ENCODE measurements around the gene GALNT15. TPM values are rescaled to one million over a fixed set of nuclear protein-coding genes. Genes with fewer than 3 reads are reported as not detected.

Gene GALNT15
- total and polyA plus RNA-seq, 2 donors (not counting 1 experiment from before 2014, with no cell fraction given), result 10.7 to 37.7 TPM

GRCh38 chr3:16203671-16204629, 29.5 kb downstream of the GALNT15 start:
- H2AFZ ChIP-seq (ENCODE audit: low read length), result no peak overlapping the region
- H3K4me2 ChIP-seq (ENCODE audit: extremely low read depth, insufficient read depth, low read length), result no peak overlapping the region
- H4K20me1 ChIP-seq (ENCODE audit: control insufficient read depth, extremely low read depth, insufficient read depth, low read length), result no peaks in the 10 kb centered on the region
- H3K9me3 ChIP-seq (ENCODE audit: control insufficient read depth, insufficient read depth, low read depth, low read length), result no peaks in the 10 kb centered on the region
- H3K27ac ChIP-seq (ENCODE audit: insufficient read depth, low read length), result no peak overlapping the region
- no peaks in the 10 kb centered on the region for H3K4me1 ChIP-seq (ENCODE audit: control insufficient read depth, extremely low read depth, insufficient read depth, low read length)
- TF ChIP-seq EZH2 (IDR thresholded peaks at IDR 0.05; ENCODE audit: low read length, missing control alignments), result no peak
- TF ChIP-seq CTCF (conservative IDR thresholded peaks at IDR 0.05 in 1 of 2, IDR thresholded peaks at IDR 0.05 in 1 of 2; ENCODE audit: low read depth in 1 of 2, low read length in 2 of 2), result no peak
- DNase-seq (ENCODE audit: low read depth in 2 of 2), result peak in 1 of 2 donors; percentile 66
- no peaks in the 10 kb centered on the region for H3K27me3 ChIP-seq (ENCODE audit: control insufficient read depth, insufficient read depth, low read length)
- H3K79me2 ChIP-seq (ENCODE audit: control insufficient read depth, insufficient read depth, low read length), result no peaks in the 10 kb centered on the region
- H3K4me3 ChIP-seq (replicated peaks in 1 of 4; ENCODE audit: control extremely low read depth in 1 of 4, insufficient read depth in 1 of 4, low read depth in 3 of 4, low read length in 4 of 4), result no peak overlapping the region
- no peak overlapping the region for H3K9ac ChIP-seq (ENCODE audit: insufficient read depth, low read length)
- H3K36me3 ChIP-seq (ENCODE audit: control insufficient read depth, insufficient read depth, low read length), result no peaks in the 10 kb centered on the region

- no peaks in the 10 kb centered on the region for H3K4me1 ChIP-seq (ENCODE audit: control insufficient read depth, extremely low read depth, insufficient read depth, low read length)
- no peak for DNase-seq (ENCODE audit: low read depth in 2 of 2)
- no peak overlapping the region for H3K27ac ChIP-seq (ENCODE audit: insufficient read depth, low read length)
- H4K20me1 ChIP-seq (ENCODE audit: control insufficient read depth, extremely low read depth, insufficient read depth, low read length), result no peaks in the 10 kb centered on the region
- TF ChIP-seq CTCF (conservative IDR thresholded peaks at IDR 0.05 in 1 of 2, IDR thresholded peaks at IDR 0.05 in 1 of 2; ENCODE audit: low read depth in 1 of 2, low read length in 2 of 2), result no peak
- no peak for TF ChIP-seq EZH2 (IDR thresholded peaks at IDR 0.05; ENCODE audit: low read length, missing control alignments)
- H3K79me2 ChIP-seq (ENCODE audit: control insufficient read depth, insufficient read depth, low read length), result no peaks in the 10 kb centered on the region
- H3K9me3 ChIP-seq (ENCODE audit: control insufficient read depth, insufficient read depth, low read depth, low read length), result no peaks in the 10 kb centered on the region
- H3K27me3 ChIP-seq (ENCODE audit: control insufficient read depth, insufficient read depth, low read length), result no peaks in the 10 kb centered on the region
- no peaks in the 10 kb centered on the region for H3K36me3 ChIP-seq (ENCODE audit: control insufficient read depth, insufficient read depth, low read length)
- no peak overlapping the region for H3K4me3 ChIP-seq (replicated peaks in 1 of 4; ENCODE audit: control extremely low read depth in 1 of 4, insufficient read depth in 1 of 4, low read depth in 3 of 4, low read length in 4 of 4)
- H3K4me2 ChIP-seq (ENCODE audit: extremely low read depth, insufficient read depth, low read length), result no peak overlapping the region
- no peak overlapping the region for H2AFZ ChIP-seq (ENCODE audit: low read length)
- H3K9ac ChIP-seq (ENCODE audit: insufficient read depth, low read length), result no peak overlapping the region
Measured at GRCh38 chr3:16204751-16205150, 30.3 kb downstream of the GALNT15 start.

GRCh38 chr3:16205156-16205870, 30.8 kb downstream of the GALNT15 start:
- no peak overlapping the region for H3K4me2 ChIP-seq (ENCODE audit: extremely low read depth, insufficient read depth, low read length)
- DNase-seq (ENCODE audit: low read depth in 2 of 2), result peak in 1 of 2 donors; percentile 95
- H3K79me2 ChIP-seq (ENCODE audit: control insufficient read depth, insufficient read depth, low read length), result no peaks in the 10 kb centered on the region
- no peaks in the 10 kb centered on the region for H3K4me1 ChIP-seq (ENCODE audit: control insufficient read depth, extremely low read depth, insufficient read depth, low read length)
- H3K9ac ChIP-seq (ENCODE audit: insufficient read depth, low read length), result no peak overlapping the region
- H3K9me3 ChIP-seq (ENCODE audit: control insufficient read depth, insufficient read depth, low read depth, low read length), result no peaks in the 10 kb centered on the region
- no peaks in the 10 kb centered on the region for H4K20me1 ChIP-seq (ENCODE audit: control insufficient read depth, extremely low read depth, insufficient read depth, low read length)
- H3K27ac ChIP-seq (ENCODE audit: insufficient read depth, low read length), result no peak overlapping the region
- TF ChIP-seq EZH2 (IDR thresholded peaks at IDR 0.05; ENCODE audit: low read length, missing control alignments) (no peak), CTCF (conservative IDR thresholded peaks at IDR 0.05 in 1 of 2, IDR thresholded peaks at IDR 0.05 in 1 of 2; ENCODE audit: low read depth in 1 of 2, low read length in 2 of 2) (no peak)
- no peak overlapping the region for H3K4me3 ChIP-seq (replicated peaks in 1 of 4; ENCODE audit: control extremely low read depth in 1 of 4, insufficient read depth in 1 of 4, low read depth in 3 of 4, low read length in 4 of 4)
- H2AFZ ChIP-seq (ENCODE audit: low read length), result no peak overlapping the region
- H3K36me3 ChIP-seq (ENCODE audit: control insufficient read depth, insufficient read depth, low read length), result no peaks in the 10 kb centered on the region
- no peaks in the 10 kb centered on the region for H3K27me3 ChIP-seq (ENCODE audit: control insufficient read depth, insufficient read depth, low read length)

Measured in fibroblast of lung (primary cell).